ENCODE measurements around the gene DMKN. TPM values are rescaled to one million over a fixed set of nuclear protein-coding genes. Genes with fewer than 3 reads are reported as not detected.

The DMKN gene
- total RNA-seq, 1 donor from 2014 or later: 52.7 TPM

- no peak for DNase-seq (ENCODE audit: low read depth)
Observed at GRCh38 chr19:35524181-35524837, 10.9 kb upstream of the DMKN start.

- no peak for DNase-seq (ENCODE audit: low read depth)
Observed at GRCh38 chr19:35522745-35523327, 9.4 kb upstream of the DMKN start.

- no peak for DNase-seq (ENCODE audit: low read depth)
Observed at GRCh38 chr19:35521124-35521743, 7.8 kb upstream of the DMKN start.

- no peak for DNase-seq (ENCODE audit: low read depth)
Observed at GRCh38 chr19:35519291-35519690, 5.8 kb upstream of the DMKN start.

GRCh38 chr19:35518313-35518712 is 4.9 kb upstream of the DMKN start:
- peak; percentile 78 for DNase-seq (ENCODE audit: low read depth)

- no peak for DNase-seq (ENCODE audit: low read depth)
Observed at GRCh38 chr19:35517342-35517741, 3.9 kb upstream of the DMKN start.

GRCh38 chr19:35516310-35516709 is 2.9 kb upstream of the DMKN start:
- DNase-seq (ENCODE audit: low read depth): no peak

GRCh38 chr19:35514282-35514809 is 897 bp upstream of the DMKN start:
- no peak for DNase-seq (ENCODE audit: low read depth)

- no peak for DNase-seq (ENCODE audit: low read depth)
Observed at GRCh38 chr19:35512831-35513627, 420 bp downstream of the DMKN start.

- no peak for DNase-seq (ENCODE audit: low read depth)
Observed at GRCh38 chr19:35511337-35511736, 2.1 kb downstream of the DMKN start.

GRCh38 chr19:35510626-35510964 is 2.9 kb downstream of the DMKN start:
- DNase-seq (ENCODE audit: low read depth): no peak

- peak; percentile 51 for DNase-seq (ENCODE audit: low read depth)
Observed at GRCh38 chr19:35509861-35510625, 3.4 kb downstream of the DMKN start.

GRCh38 chr19:35509018-35509652 is 4.3 kb downstream of the DMKN start:
- DNase-seq (ENCODE audit: low read depth): peak; percentile 61

- DNase-seq (ENCODE audit: low read depth): no peak
Observed at GRCh38 chr19:35508129-35508528, 5.3 kb downstream of the DMKN start.

GRCh38 chr19:35507561-35507960 is 5.9 kb downstream of the DMKN start:
- no peak for DNase-seq (ENCODE audit: low read depth)

- no peak for DNase-seq (ENCODE audit: low read depth)
Observed at GRCh38 chr19:35506011-35506410, 7.4 kb downstream of the DMKN start.

- DNase-seq (ENCODE audit: low read depth): no peak
Observed at GRCh38 chr19:35502751-35503150, 10.7 kb downstream of the DMKN start.

GRCh38 chr19:35501684-35502083 is 11.8 kb downstream of the DMKN start:
- DNase-seq (ENCODE audit: low read depth): no peak

GRCh38 chr19:35500611-35501010 is 12.8 kb downstream of the DMKN start:
- no peak for DNase-seq (ENCODE audit: low read depth)

- no peak for DNase-seq (ENCODE audit: low read depth)
Observed at GRCh38 chr19:35498984-35499527, 14.4 kb downstream of the DMKN start.

GRCh38 chr19:35498220-35498619 is 15.2 kb downstream of the DMKN start:
- DNase-seq (ENCODE audit: low read depth): no peak

Data from renal cortical epithelial cell (primary cell).